CD14-positive monocyte (primary cell): ENCODE measurements around the gene RALA. TPM values are rescaled to one million over a fixed set of nuclear protein-coding genes. Genes with fewer than 3 reads are reported as not detected.

ENCODE experiments used
- DNase-seq, 3 donors: peaks; one replicate each; pipeline ENCODE4 v3.0.0-alpha.2; 2011 to 2022
- H2AFZ ChIP-seq: 2 replicates; pipeline ENCODE4 v1.6.0; 2012; ENCODE audit warnings: mild to moderate bottlenecking, low read depth, low read length, inconsistent platforms; ENCODE audit not compliant: insufficient read depth, poor library complexity, severe bottlenecking
- H3K27ac ChIP-seq, 2 donors: 1 replicate in 1 of 2; 2 replicates in 1 of 2; pipeline ENCODE4 v1.5.1; 2012 to 2013; ENCODE audit warnings: low read length in 2 of 2, control low read depth in 1 of 2, inconsistent platforms in 1 of 2, low read depth in 1 of 2, mild to moderate bottlenecking in 1 of 2
- H3K27me3 ChIP-seq, 2 donors: one replicate each; pipeline versions ENCODE4 v1.6.0 to v1.6.1; 2011 to 2013; ENCODE audit warnings: low read length in 2 of 2; ENCODE audit not compliant: control insufficient read depth in 2 of 2, insufficient read depth in 2 of 2
- H3K36me3 ChIP-seq, 2 donors: replicated peaks in 1 of 2; 1 replicate in 1 of 2; 2 replicates in 1 of 2; pipeline versions ENCODE4 v1.5.1 to v1.6.1; 2012 to 2013; ENCODE audit warnings: low read length in 2 of 2, control low read depth in 1 of 2, inconsistent platforms in 1 of 2, mild to moderate bottlenecking in 1 of 2; ENCODE audit not compliant: insufficient read depth in 2 of 2, control insufficient read depth in 1 of 2
- H3K4me1 ChIP-seq, 2 donors: 1 replicate in 1 of 2; 2 replicates in 1 of 2; pipeline versions ENCODE4 v1.5.1 to v1.6.1; 2012 to 2013; ENCODE audit warnings: low read length in 2 of 2, control low read depth in 1 of 2, inconsistent platforms in 1 of 2, mild to moderate bottlenecking in 1 of 2, moderate library complexity in 1 of 2; ENCODE audit not compliant: insufficient read depth in 2 of 2, control insufficient read depth in 1 of 2
- H3K4me2 ChIP-seq: replicated peaks from 2 replicates; pipeline ENCODE3; 2012; ENCODE audit warnings: low read length, moderate library complexity, mild to moderate bottlenecking; ENCODE audit not compliant: poor library complexity, severe bottlenecking; ENCODE audit errors: extremely low read depth
- H3K4me3 ChIP-seq, 3 experiments: fragments of 200-600 bp in 1 of 3; sonication (generic) in 1 of 3; replicated peaks in 1 of 3; 1 replicate in 2 of 3; 2 replicates in 1 of 3; pipeline ENCODE4 v1.5.1; 2011 to 2013; ENCODE audit warnings: low read length in 3 of 3, mild to moderate bottlenecking in 3 of 3, control low read depth in 2 of 3, low read depth in 2 of 3, inconsistent platforms in 1 of 3, moderate library complexity in 1 of 3
- H3K79me2 ChIP-seq: 2 replicates; pipeline ENCODE4 v1.6.0; 2012; ENCODE audit warnings: mild to moderate bottlenecking, control low read depth, inconsistent platforms, low read length, moderate library complexity; ENCODE audit not compliant: insufficient read depth
- H3K9ac ChIP-seq: 2 replicates; pipeline ENCODE4 v1.6.0; 2017; ENCODE audit warnings: low read length, mild to moderate bottlenecking; ENCODE audit not compliant: insufficient read depth, poor library complexity, severe bottlenecking
- H3K9me3 ChIP-seq, 2 donors: replicated peaks in 1 of 2; 1 replicate in 1 of 2; 2 replicates in 1 of 2; pipeline versions ENCODE4 v1.5.1 to v1.6.1; 2012 to 2013; ENCODE audit warnings: low read length in 2 of 2, control low read depth in 1 of 2; ENCODE audit not compliant: control insufficient read depth in 1 of 2, insufficient read depth in 1 of 2
- H4K20me1 ChIP-seq: 2 replicates; pipeline ENCODE4 v1.6.0; 2012; ENCODE audit warnings: mild to moderate bottlenecking, low read length, control low read depth, moderate library complexity; ENCODE audit not compliant: insufficient read depth
- H3K27ac Mint-ChIP-seq, 7 donors: one replicate each; pipeline ENCODE4 v1.8.0; 2020; ENCODE audit warnings: mild to moderate bottlenecking in 7 of 7, mixed read lengths in 7 of 7, moderate library complexity in 6 of 7, inconsistent platforms in 2 of 7
- H3K27me3 Mint-ChIP-seq, 3 donors: one replicate each; pipeline ENCODE4 v1.8.0; 2021 to 2022; ENCODE audit warnings: low read depth in 3 of 3, mild to moderate bottlenecking in 3 of 3, mixed read lengths in 3 of 3, moderate library complexity in 3 of 3, inconsistent platforms in 1 of 3
- H3K36me3 Mint-ChIP-seq, 2 donors: one replicate each; pipeline ENCODE4 v1.8.0; 2020; ENCODE audit warnings: mixed read lengths in 2 of 2, inconsistent platforms in 1 of 2, mild to moderate bottlenecking in 1 of 2
- H3K4me1 Mint-ChIP-seq: one replicate; pipeline ENCODE4 v1.8.0; 2020; ENCODE audit warnings: mild to moderate bottlenecking, mixed read lengths
- H3K4me3 Mint-ChIP-seq, 2 donors: one replicate each; pipeline ENCODE4 v1.8.0; 2020; ENCODE audit warnings: mild to moderate bottlenecking in 2 of 2, mixed read lengths in 2 of 2, moderate library complexity in 1 of 2
- H3K9me3 Mint-ChIP-seq, 7 donors: one replicate each; pipeline ENCODE4 v1.8.0; 2020 to 2022; ENCODE audit warnings: mixed read lengths in 7 of 7, mild to moderate bottlenecking in 6 of 7, moderate library complexity in 6 of 7, inconsistent platforms in 2 of 7
- WGBS: methylation state at CpG from one replicate; pipeline ENCODE4 v1.1.5; 2013; ENCODE audit warnings: missing lambda C conversion rate; ENCODE audit not compliant: insufficient coverage; 5-methylcytosine and 5-hydroxymethylcytosine counted together
- intact Hi-C, 2 donors: fragments of 100-400 bp; cut with micrococcal nuclease; formaldehyde crosslinking; loops; one replicate each; pipeline versions ENCODE4 v1.15.0 to v1.15.1; 2023
- polyA plus RNA-seq, 3 donors: library from polyadenylated mRNA; depleted of rRNA in 1 of 3; unstranded in 2 of 3; stranded (reverse) in 1 of 3; fragments of 300-500 nt in 2 of 3; fragments of >200 nt in 1 of 3; fragmentation: Illumina TruSeq in 2 of 3; gene quantifications; 1 replicate in 2 of 3; 2 replicates in 1 of 3; pipeline ENCODE4 v1.2.3, GENCODE V29; 2012 to 2021
- TF ChIP-seq, protein P1 (sequence below): fragments of 200-600 bp; IDR thresholded peaks from one replicate; pipeline ENCODE4 v1.8.0; 2022; ENCODE audit warnings: antibody characterized with exemption, mild to moderate bottlenecking

RALA gene
- polyA plus RNA-seq, 3 donors = 5.9 to 32.0 (median 30.8) TPM

DNA sequence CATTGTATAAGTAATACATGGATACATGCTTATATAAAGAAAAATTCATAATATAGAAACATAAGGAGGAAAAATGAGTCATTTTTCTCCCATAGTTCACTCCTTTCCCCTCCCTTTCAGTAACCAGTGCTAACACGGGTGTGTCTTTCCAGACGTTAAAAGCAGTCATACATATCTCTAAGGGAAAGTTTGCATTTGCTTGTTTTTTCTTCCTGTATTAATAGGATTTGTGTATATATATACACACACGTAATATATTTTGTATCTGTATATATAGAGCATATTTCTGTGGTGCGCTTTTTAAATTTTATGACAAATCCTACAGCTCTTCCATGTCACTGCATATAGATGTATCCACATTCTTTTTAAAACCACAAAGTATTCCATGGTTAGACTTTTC is 78.8 kb downstream of the RALA start:
- no peak overlapping the region for H3K4me3 Mint-ChIP-seq

GRCh38 chr7:39703144-39703543 is 79.8 kb downstream of the RALA start:
- Histone ChIP-seq H4K20me1 (no peaks in the 10 kb centered on the region), H3K4me1 (peaks cover 26 to 32% of the 10 kb centered on the region in 2 donors), H3K4me2 (no peak overlapping the region), H3K27ac (no peak overlapping the region), H3K9me3 (no peaks in the 10 kb centered on the region), H2AFZ (no peak overlapping the region), H3K36me3 (peaks cover 6 to 24% of the 10 kb centered on the region in 2 donors), H3K27me3 (no peaks in the 10 kb centered on the region), H3K79me2 (no peaks in the 10 kb centered on the region), H3K9ac (no peak overlapping the region), H3K4me3 (no peak overlapping the region)
- H3K4me3 Mint-ChIP-seq = no peak overlapping the region
- intact Hi-C loops = no loop called here
- no peak overlapping the region for H3K27ac Mint-ChIP-seq
- peaks cover 26% of the 10 kb centered on the region for H3K4me1 Mint-ChIP-seq
- TF ChIP-seq, protein P1, sequence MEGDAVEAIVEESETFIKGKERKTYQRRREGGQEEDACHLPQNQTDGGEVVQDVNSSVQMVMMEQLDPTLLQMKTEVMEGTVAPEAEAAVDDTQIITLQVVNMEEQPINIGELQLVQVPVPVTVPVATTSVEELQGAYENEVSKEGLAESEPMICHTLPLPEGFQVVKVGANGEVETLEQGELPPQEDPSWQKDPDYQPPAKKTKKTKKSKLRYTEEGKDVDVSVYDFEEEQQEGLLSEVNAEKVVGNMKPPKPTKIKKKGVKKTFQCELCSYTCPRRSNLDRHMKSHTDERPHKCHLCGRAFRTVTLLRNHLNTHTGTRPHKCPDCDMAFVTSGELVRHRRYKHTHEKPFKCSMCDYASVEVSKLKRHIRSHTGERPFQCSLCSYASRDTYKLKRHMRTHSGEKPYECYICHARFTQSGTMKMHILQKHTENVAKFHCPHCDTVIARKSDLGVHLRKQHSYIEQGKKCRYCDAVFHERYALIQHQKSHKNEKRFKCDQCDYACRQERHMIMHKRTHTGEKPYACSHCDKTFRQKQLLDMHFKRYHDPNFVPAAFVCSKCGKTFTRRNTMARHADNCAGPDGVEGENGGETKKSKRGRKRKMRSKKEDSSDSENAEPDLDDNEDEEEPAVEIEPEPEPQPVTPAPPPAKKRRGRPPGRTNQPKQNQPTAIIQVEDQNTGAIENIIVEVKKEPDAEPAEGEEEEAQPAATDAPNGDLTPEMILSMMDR = no peak
- no peak for DNase-seq
- peaks cover 32 to 42% of the 10 kb centered on the region in 2 donors for H3K36me3 Mint-ChIP-seq
- no peaks in the 10 kb centered on the region for H3K27me3 Mint-ChIP-seq
- H3K9me3 Mint-ChIP-seq = no peaks in the 10 kb centered on the region
- 73% methylated on average over 3 of the region's 5 CpGs for WGBS

More for the DNA sequence above, 78.8 kb downstream of the RALA start:
- no peak overlapping the region for H3K4me3 ChIP-seq
- Mint-ChIP-seq H3K9me3 (no peaks in the 10 kb centered on the region), H3K36me3 (peaks cover 32 to 44% of the 10 kb centered on the region in 2 donors), H3K27me3 (no peaks in the 10 kb centered on the region), H3K27ac (no peak overlapping the region), H3K4me1 (peaks cover 26% of the 10 kb centered on the region)
- intact Hi-C loops = no loop called here
- TF ChIP-seq, protein P1 = no peak
- no peaks in the 10 kb centered on the region for H3K79me2 ChIP-seq
- H3K36me3 ChIP-seq = peaks cover 10 to 26% of the 10 kb centered on the region in 2 donors
- no peak overlapping the region for H2AFZ ChIP-seq
- WGBS = no CpG with 5 or more reads among the region's 4 CpGs
- H3K9ac ChIP-seq = no peak overlapping the region
- H3K9me3 ChIP-seq = no peaks in the 10 kb centered on the region
- H3K4me2 ChIP-seq = no peak overlapping the region
- H3K27ac ChIP-seq = no peak overlapping the region
- no peak for DNase-seq
- no peaks in the 10 kb centered on the region for H4K20me1 ChIP-seq
- no peaks in the 10 kb centered on the region for H3K27me3 ChIP-seq
- peaks cover 26 to 32% of the 10 kb centered on the region in 2 donors for H3K4me1 ChIP-seq
